ENCODE measurements around the gene ABCC4.

Gene ABCC4

GRCh38 chr13:94988654-94989053 lies 312.6 kb downstream of the ABCC4 start:
- DNase-seq (ENCODE audit: low spot score) = no peak
- in situ Hi-C loops (cut with MboI; ENCODE audit: low pct_unique_long_range_greater_than_20kb, low sequenced_read_pairs, unreplicated experiment) = no loop called here

GRCh38 chr13:94987869-94988268 lies 313.4 kb downstream of the ABCC4 start:
- no peak for TF ChIP-seq CTCF (IDR thresholded peaks at IDR 0.05; ENCODE audit: extremely low read depth, insufficient read depth, missing control alignments)
- in situ Hi-C loops (cut with MboI; ENCODE audit: low pct_unique_long_range_greater_than_20kb, low sequenced_read_pairs, unreplicated experiment) = no loop called here
- DNase-seq (ENCODE audit: low spot score) = no peak

More at GRCh38 chr13:94988654-94989053, 312.6 kb downstream of the ABCC4 start:
- TF ChIP-seq CTCF (IDR thresholded peaks at IDR 0.05; ENCODE audit: extremely low read depth, insufficient read depth, missing control alignments) = no peak

DNA sequence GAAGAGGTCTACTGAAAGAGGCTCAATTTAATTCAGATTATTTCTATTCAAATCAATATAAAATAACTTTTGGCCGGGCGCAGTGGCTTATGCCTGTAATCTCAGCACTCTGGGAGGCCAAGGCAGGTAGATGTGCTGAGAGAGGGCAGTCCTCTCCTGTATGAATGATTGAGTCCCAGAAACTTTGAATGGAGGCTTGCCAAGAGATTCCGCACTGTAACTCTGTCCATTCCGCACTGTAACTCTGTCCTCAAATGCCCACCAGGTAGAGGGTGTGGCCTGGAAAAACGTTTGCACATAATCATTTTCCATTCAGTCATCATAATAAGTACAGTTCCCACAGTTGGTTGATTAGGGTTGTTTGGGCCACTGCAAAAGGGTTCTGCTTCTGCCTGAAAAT lies 314.2 kb downstream of the ABCC4 start:
- no peak for DNase-seq (ENCODE audit: low spot score)
- in situ Hi-C loops (cut with MboI; ENCODE audit: low pct_unique_long_range_greater_than_20kb, low sequenced_read_pairs, unreplicated experiment) = no loop called here
- TF ChIP-seq CTCF (IDR thresholded peaks at IDR 0.05; ENCODE audit: extremely low read depth, insufficient read depth, missing control alignments) = no peak

DNA sequence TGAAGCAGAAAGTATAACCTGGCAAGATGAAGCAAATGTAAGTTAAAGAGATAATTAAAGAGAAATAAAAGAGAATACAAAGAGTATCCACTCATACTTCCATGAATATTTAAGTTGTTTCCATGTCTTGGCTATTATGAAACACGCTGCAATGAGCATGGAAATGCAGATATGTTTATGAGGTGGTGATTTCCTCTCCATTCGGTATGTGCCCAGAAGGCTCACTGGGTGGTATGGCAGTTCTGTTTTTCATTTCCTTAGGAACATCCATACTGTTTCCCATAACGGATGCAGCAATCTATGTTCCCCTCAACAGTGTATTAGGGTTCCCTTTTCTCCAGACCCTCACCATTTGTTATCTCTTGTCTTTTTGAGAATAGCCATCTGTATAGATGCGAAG lies 316.3 kb downstream of the ABCC4 start:
- no peak for DNase-seq (ENCODE audit: low spot score)
- in situ Hi-C loops (cut with MboI; ENCODE audit: low pct_unique_long_range_greater_than_20kb, low sequenced_read_pairs, unreplicated experiment) = no loop called here
- no peak for TF ChIP-seq CTCF (IDR thresholded peaks at IDR 0.05; ENCODE audit: extremely low read depth, insufficient read depth, missing control alignments)

- no peak for DNase-seq (ENCODE audit: low spot score)
- in situ Hi-C loops (cut with MboI; ENCODE audit: low pct_unique_long_range_greater_than_20kb, low sequenced_read_pairs, unreplicated experiment) = no loop called here
- TF ChIP-seq CTCF (IDR thresholded peaks at IDR 0.05; ENCODE audit: extremely low read depth, insufficient read depth, missing control alignments) = no peak
Measured at GRCh38 chr13:94978516-94978915, 322.7 kb downstream of the ABCC4 start.

- in situ Hi-C loops (cut with MboI; ENCODE audit: low pct_unique_long_range_greater_than_20kb, low sequenced_read_pairs, unreplicated experiment) = no loop called here
- TF ChIP-seq CTCF (IDR thresholded peaks at IDR 0.05; ENCODE audit: extremely low read depth, insufficient read depth, missing control alignments) = no peak
- DNase-seq (ENCODE audit: low spot score) = no peak
Measured at GRCh38 chr13:94974015-94974951, 327.0 kb downstream of the ABCC4 start.
